IPS-NIHi11 (cell line): ENCODE results near the gene PHOSPHO1.

Experiments
- DNase-seq: peaks from one replicate; pipeline ENCODE4 v3.0.0; 2012; ENCODE audit warnings: mixed read lengths, low spot score

Gene PHOSPHO1

DNA sequence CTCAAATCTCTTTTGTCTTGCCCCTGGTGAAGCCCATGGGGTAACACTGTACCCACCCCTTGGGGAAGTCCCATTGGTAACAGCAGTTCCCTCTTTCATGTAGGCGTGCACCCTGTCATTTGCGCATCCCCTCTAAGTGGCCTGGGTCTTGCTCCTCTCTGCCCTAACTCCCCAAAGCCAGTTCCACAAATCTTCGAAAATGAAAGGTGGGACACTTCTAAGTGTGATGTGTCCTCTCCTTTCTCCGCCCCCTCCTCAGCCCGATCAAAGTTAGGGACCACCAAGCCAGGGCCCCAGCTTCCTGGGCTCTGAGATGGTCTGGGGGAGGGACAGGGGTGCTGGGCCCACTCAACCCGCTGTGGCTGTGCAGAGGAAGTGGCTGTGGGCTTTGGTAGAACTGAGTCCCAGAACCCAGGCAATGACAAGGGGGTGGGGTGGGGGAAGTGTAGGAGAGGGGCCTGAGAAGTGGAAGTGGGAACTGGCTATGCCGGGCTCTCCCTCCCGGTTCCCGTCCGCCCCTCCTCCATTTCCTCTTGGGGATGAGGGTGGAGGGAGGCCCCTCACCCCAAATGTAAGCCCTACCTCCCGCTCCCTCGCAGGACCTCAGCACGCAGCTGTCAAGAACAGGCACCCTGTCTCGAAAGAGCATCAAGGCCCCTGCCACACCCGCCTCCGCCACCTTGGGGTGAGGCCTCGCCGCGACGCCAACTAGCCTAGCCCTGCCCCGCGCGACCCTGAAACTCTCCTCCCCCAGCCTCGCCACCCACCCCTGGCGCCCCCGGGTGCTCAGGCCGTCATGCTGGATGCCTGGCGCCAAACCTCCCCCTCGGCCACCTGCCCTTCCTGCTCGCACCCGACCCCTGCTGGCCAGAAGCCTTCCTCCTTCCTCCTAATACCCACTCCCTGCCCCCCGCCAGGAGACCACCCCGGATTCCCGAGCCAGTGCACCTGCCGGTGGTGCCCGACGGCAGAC is 11.4 kb downstream of the PHOSPHO1 start:
- DNase-seq = peak; percentile 82

DNA sequence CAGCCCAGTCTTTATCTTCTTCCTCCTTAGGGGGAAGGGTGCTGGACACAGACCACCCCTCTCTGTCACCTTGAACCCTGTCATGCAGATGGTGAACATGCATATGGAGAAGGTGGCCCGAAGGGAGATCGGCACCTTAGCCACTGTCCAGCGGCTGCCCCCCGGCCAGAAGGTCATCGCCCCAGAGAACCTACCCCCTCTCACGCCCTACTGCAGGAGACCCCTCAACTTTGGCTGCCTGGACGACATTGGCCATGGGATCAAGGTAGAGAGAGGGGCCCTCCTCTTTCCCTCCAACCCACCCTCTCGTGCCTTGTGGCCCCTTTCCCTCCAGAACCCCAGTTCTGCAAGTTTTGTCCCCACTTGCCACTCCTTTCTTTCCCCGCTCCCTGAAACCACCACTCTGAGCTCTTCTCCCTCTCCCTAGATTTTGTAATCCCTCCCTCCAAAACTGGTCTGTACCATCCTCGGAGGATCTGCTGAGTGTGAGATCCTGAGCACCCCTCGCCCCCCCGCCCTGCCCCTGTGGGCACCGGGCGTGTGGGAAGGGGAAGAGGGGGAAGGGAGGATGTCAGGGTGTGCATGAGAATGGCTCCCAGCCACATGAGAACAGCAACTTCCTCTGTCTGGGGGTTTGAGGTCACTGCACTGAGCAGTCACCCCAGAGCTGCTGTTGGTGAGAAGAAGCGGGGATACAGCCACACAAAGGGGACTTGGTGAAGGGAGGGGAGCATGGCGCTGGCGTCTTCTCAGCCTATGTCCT is 12.8 kb downstream of the PHOSPHO1 start:
- DNase-seq = peak; percentile 36

DNA sequence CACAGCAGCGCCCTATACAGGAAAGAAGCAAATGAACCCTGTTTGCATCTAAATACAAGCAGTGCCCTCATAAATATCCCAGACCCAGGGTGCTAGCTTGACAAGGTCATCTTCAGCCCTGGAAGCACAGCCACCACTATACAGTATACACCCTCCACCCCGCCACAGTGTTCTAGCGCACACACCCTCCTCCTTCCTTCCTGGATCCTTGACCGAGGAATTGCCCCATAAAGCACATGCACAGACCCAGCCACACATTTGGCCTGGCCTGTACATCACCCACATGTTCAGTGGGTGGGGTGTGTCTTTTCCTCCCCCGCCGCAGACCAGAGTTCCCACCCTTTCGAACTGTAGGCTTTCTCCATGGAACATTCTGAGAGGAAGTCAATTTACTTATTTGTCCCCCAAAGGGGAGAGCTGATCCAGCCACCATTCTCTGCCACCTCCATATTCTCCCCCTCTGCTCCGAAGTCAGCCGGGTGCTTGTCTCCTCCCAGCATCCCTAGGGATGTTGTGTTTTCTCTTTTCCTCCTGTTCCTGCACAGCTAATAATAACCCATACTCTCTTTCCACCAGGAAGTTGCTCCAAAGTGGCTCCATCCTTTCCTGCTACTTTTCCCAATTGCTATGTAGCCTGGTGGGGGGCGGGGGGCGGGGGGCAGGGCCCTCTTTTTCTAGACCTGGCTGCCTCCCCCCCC is 13.5 kb downstream of the PHOSPHO1 start:
- DNase-seq = no peak

DNA sequence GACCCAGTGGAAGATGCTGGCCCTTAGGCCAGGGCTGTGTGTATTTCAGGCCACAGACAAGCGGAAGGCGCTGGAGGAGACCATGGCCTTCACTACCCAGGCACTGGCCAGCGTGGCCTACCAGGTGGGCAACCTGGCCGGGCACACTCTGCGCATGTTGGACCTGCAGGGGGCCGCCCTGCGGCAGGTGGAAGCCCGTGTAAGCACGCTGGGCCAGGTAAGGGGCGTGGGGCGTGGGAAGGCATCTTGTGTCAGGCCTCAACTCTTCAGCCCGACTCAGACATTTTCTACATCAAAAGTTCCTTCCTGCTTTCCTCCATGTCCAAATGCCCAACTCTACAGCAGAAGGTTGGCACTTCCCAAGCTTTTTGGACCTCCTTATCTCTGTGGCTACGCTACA is 14.1 kb downstream of the PHOSPHO1 start:
- no peak for DNase-seq

DNA sequence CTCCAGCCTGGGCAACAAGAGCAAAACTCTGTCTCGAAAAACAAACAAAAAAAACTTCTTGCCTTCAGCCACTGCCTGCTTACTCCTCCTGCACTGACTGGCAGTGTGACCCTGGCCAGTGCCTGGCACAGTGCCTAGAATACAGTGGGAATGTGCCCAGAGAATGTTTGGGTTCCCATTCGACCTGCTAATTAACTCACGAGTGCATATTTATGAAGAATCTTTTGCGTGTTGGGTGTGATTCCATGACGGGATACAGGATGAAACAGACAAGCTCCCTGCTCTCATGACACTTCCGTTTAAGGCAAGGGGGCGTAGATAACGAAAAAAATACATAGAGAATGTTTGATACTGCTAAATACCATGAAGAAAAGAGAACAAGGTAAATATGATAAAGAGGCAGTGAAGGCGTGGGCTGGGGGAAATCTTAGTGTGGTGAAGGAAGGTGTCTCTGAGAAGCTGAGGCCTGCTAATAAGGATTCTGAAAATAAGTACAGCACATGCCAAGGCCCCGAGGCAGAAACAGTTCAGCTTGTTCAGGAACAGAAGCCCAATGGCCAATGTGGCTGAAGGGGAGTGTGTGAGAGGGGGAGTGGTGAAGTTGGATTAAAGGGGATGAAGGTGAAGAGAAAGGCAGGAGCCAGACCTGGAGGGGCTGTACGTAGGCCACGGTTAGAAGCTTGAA is 15.8 kb downstream of the PHOSPHO1 start:
- no peak for DNase-seq

DNA sequence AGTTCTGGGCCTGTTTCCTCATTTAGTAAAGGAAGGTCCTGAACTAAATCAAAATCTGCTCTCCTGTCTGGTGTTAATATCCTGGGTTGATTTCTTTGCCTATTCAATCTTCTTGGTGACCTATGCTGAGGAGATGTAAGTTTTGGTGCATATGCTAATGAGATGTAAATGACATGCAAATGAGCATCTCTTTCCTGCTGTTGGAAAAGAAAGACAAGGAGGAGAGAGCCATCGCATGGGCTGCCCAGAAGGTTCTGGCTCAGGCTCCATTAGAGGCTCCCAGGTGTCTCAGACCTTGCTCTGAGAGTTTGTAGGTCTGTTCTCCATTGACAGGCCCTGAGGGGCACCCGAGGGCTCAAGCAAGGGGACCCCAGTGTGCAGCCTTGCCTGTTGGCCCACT is 16.7 kb downstream of the PHOSPHO1 start:
- no peak for DNase-seq

DNA sequence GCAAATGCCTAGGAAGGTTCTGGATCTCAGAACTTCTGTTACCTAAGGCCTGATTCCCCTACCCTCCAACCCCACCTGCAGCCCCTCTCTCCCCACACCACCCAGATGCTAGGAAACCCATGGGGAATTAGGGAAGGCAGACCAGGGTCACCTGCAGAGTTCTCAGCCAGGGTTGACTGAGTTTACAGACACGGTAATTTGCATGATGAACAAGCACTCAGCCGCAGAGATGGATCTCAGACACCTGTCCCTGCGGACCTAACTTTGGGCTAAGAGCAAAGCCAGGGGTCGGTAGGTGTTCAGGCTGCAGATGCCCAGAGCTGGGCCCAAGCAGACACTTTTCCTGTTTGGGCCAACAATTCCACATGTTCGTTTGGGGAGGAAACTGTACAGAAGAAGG is 17.2 kb downstream of the PHOSPHO1 start:
- no peak for DNase-seq

DNA sequence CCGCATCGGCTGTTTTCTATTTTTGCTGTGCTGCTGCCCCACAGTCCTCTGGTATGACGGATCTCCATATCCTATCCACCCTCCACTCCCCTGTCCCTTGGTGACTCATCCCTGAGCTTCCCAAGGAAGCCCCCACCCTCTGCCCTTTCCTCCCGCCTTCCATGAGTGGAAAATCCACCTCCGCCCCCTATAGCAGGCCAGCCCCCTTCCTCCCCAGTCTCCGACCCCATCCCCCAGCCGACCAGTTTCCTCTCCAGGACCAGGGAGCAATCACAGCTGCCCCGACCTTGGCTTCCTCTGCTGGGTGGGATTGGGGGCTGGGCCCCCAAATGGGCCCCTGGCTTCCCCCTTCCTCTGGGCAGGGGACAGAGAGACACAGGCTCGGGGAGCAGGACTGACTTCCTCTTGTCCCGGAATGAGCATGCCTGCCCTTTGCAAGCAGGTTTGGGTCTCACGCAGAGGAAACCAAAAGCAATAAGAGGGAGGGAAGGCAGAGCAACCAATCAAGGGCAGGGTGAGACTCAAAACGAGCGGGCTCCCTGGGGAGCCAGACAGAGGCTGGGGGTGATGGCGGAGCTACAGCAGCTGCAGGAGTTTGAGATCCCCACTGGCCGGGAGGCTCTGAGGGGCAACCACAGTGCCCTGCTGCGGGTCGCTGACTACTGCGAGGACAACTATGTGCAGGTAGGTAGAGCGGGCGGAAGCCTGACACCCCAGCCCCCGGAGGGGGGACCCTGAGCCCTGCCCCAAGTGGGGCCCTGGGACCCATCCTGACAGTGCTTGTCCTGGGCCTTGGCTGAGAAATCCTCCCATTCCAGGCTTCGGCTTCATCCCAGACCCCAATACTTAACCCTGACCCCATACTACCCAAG is 20.2 kb downstream of the PHOSPHO1 start, which contains the start of the genes ABI3 and GNGT2:
TSS of gene ABI3 (plus strand) at position 550 of the 872 bp plus-strand sequence. CDS start at position 568, 18 bp downstream.
TSS of gene GNGT2 (minus strand) at position 417 of the 872 bp plus-strand sequence. CDS start 3,152 bp downstream, outside the sequence.
- peak; percentile 58 for DNase-seq

DNA sequence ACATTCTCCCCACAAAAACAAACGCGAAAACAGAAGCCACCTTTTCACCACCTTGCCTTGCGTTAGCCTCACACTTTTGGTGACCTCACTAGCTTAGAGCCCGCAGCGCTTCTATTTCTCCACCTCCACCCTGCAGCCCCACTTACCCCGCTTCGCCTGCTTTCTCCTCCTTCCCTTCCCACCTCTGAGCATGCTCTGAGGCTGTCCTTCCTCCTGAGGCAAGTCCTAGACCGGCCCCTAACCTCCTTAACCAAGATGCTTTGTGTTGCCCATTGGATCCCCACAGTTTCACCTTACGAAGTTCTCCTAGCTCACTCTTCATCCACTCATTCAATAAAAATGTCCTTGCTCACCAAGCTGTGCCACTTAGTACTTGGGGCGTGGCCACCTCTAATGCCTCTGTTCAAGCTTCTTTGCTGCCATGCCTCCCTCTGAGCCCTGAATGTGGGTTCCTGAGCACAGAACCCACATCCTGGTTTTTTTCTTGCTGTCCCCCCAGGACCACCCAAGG is 21.5 kb downstream of the PHOSPHO1 start:
- no peak for DNase-seq

DNA sequence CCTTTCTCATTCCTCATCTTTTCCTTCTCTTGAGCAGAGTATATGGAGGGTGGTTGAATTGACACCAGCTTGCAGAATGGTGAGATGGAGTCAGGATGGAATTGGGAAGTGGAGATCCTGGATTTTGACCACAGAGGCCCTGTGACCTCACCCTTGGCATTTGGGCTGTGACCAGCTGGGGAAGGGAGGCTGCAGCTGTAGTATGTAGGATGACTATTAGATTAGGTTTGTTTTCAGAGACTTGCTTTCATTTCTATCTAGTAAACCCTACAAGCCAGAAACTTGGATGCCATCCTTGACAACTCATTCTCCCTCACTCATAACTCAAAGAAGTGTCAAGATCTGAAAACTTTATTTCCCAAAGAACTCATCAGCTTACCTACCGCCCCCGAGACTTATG is 26.1 kb downstream of the PHOSPHO1 start:
- DNase-seq = no peak

DNA sequence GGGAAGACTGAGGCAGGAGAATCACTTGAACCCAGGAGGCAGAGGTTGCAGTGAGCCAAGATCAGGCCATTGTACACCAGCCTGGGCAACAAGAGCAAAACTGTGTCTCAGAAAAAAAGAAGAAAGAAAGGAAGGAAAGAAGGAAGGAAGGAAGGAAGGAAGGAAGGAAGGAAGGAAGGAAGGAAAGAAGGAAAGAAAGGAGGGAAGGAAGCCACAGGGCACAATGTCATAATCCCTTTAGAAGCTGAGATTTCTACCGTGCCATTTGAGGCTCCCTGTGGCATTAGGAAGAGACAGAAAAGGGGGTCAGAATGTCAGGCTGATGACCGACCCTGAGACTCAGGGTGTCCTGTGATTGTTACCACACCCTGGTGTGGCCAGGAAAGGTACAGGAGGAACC is 26.8 kb downstream of the PHOSPHO1 start:
- no peak for DNase-seq

DNA sequence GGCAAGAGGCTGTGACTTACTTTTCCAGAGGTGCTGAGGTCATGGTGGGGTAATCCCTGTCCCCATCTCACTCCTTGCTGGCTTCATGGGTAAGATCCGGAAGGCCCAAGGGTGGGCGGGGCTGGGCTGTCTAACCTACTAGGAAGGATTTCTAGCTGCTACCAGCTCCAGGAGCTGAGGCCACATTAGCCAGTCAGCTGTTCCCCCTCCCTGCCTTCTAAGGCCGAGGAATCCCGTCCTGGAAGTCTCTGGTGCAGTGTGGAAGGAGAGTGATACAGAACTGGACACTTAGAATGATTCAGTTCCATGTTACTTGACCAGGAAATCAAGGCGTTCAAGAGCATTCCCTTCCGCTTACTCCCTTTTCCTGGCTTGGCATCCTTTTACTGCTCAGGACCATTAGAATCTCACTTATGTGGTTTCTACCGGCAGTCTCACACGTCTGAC is 29.1 kb downstream of the PHOSPHO1 start:
- no peak for DNase-seq

DNA sequence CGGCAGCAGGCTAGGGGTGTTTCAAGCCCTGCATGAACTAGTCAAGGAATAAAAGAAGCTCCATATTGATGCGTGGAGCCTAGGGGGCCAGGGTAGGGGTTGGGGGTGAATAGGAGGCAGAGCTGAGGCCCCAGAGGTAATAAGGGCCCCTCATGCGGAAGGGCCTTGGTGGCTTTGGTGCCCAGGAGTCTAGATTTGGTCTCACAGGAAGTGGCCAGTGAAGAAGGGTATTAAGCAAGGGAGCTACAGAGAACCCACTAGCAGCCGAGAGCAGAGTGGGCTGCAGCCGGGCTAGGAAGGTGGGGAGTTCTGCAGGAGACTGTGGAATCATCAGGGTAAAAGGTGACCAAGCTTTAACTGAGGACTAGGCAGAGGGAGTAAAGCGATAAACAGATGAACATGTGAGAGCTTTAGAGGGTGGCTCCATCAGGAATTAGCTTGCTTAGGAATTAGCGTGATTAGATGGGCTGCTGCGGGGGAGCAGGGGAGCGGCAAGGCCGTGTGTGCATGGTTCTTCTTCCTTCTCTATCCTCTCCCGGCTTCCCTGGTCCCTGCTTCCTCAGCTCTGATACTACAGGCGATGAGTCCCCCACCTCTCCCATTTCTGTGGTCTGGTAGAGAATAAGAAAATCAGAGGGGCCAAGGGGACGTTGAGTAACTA is 30.0 kb downstream of the PHOSPHO1 start:
- DNase-seq = no peak

DNA sequence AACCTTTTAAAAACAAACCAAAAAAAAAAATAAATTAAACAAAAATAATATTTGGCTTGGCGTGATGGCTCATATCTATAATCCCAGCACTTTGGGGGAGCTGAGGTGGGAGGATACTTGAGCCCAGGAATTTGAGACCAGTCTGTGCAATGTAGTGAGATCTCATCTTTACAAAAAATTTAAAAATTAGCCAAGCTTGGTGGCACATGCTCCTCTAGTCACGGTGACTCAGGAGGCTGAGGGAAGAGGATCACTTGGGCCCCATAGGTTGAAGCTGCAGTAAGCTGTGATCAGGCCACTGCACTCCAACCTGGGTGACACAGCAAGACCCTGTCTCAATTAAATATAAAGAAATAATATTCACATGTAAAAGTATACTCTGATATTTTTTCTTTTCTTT is 32.4 kb downstream of the PHOSPHO1 start:
- DNase-seq = no peak

DNA sequence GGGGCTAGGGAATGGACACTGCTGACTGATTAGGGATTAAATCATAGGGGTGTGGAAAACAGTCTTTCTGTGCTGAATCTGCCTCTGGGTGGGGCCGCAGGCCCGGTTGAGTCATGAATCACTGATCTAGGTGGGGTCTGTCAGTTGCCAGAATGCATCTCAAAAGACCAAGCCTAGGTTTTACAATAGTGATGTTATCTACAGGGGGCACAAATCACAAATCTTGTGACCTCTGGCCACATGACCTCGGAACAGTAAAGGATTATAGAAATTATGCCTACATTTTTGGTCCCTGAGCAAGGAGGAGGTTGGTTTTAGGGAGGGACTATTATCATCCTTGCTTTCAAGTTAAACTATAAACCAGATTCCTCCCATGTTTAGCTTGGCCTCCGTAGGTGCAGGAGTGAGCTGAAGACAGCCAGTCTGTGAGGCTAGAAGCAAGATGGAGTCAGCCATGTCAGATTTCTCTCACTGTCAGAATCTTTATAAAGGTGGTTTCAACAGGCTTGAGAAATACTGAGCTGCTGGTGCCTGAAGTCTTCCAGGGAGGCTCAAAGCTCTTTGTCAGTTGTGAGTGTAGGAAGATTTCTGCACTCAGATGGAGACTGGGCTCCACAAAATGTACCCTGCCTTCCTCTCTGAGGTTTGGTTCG is 33.1 kb downstream of the PHOSPHO1 start:
- no peak for DNase-seq

DNA sequence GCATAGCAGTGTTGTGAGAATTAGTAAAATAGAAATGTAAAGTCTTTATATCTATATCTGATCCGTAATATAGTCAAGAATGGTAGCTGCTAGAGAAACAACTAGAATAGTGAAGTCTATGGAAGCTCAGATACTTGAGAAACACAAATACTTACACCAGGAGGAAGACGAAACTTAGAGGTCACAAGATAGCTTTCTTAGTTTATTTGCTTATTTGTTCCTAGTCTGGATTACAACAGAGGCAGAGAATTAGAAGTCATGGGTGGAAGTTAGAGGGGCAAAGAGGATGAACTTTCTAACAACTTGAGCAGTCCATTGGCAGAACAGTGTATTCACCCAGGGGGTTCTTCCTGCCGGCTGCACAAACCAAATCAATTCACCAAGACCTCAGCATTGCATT is 34.1 kb downstream of the PHOSPHO1 start:
- DNase-seq = no peak

DNA sequence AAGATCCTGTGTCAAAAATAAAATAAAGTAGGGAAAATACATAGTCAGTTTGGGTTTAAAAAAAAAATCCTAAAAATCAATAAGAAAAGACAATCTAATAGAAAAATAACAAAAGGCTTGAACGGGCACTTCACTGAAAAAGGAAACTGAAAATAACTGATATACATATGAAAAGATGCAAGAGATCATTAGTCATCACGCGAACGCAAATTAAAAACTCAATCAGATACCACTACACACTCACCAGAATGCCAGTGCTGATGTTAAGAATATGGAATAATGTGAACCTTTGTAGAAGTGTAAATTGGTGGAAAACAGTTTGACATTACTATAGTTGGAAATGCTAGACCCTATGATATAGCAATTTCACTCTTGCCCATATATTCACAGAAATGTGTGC is 34.8 kb downstream of the PHOSPHO1 start:
- DNase-seq = no peak

DNA sequence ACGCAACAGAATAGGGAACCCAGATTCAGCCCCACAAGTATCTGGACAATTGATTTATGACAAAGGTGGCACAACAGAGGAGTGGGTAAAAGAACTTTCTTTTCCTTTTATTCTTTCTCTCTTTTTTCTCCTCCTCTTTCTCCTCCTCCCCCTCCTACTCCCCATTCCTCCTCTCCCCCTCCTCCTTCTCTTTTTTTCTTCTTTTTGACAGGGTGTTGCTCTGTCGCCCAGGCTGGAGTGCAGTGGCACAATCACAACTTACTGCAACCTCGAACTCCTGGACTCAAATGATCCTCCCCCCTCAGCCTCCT is 36.3 kb downstream of the PHOSPHO1 start:
- no peak for DNase-seq

DNA sequence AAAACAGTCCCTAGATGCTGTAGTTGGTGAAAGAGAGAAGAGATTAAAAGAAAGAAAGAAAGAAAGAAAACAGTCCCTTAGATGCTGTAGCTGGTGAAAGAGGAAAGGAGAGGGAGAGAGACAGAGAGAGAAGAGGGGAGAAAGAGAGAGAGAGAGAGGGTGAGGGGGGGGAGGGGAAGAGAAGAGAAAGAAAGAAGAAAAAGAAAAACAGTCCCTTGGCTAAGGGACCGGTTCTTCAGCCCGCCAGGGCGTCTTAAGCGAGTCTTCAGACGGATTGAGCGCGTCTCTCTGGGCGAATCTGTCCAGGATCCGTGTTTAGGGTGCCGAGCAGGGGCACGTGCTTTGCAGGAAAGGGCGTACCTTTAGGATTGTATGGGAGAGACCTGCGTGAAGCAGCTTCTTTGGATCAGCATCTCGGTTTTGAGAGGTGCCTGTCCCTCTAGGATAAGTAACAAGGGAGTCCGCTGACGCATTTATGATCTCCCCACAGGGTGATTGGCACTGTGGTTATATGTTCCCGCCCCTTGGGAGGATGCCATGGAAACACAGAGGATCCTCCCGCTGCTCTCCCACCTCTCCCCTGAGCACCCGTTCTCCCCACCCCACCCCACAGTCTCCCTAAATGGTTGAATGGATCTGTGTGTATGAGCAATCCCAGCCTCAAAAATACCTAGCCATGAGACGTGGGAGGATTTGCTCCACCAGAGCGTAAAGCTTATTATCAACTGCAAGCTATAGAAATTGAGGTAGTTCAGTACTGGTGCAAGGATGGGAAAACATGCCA is 36.9 kb downstream of the PHOSPHO1 start:
- DNase-seq = peak; percentile 67
